ENCODE measurements around the gene TULP4.

TULP4 gene

DNA sequence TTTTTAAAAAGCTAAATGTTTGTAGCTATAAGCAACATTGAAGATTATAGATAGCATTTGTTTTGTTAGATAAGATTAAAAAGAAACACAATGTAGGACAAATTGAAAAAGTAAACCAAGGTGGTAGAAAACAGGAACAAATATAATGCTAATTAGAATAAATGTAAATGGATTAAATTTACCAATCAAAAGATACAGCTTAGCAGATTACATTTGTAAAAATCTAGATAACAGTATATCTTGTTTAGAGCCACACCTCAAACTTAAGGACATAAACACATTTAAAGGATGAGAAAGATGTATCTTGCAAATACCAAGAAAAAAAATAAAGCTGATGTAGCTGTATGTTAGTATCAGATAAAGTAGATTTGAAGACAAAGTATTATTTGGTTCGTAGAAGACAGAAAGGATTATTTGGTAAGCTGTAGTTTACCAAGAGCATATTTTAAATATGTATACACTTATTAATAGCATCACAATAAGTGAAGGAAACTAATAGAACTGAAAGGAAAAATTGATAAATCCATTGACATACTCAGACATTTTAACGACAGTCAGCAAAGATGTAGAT lies 107.2 kb downstream of the TULP4 start:
- Mint-ChIP-seq H3K4me1 (no peaks in the 10 kb centered on the region), H3K27me3 (no peaks in the 10 kb centered on the region), H3K4me3 (no peak overlapping the region), H3K9me3 (peaks cover 4 to 8% of the 10 kb centered on the region in 2 donors), H3K27ac (peak overlapping the region in 1 of 2 donors; percentile 61)
- ATAC-seq, result no peak
- DNase-seq, result no peak

GRCh38 chr6:158421381-158421780 lies 109.1 kb downstream of the TULP4 start:
- peaks cover 4 to 8% of the 10 kb centered on the region in 2 donors for H3K9me3 Mint-ChIP-seq
- DNase-seq, result no peak
- H3K27ac Mint-ChIP-seq, result no peak overlapping the region
- no peaks in the 10 kb centered on the region for H3K27me3 Mint-ChIP-seq
- no peak overlapping the region for H3K4me3 Mint-ChIP-seq
- ATAC-seq, result no peak
- no peaks in the 10 kb centered on the region for H3K4me1 Mint-ChIP-seq

- DNase-seq (no peak), ATAC-seq (no peak)
- no peaks in the 10 kb centered on the region for H3K4me1 Mint-ChIP-seq
- H3K9me3 Mint-ChIP-seq, result peaks cover 4 to 8% of the 10 kb centered on the region in 2 donors
- no peak overlapping the region for H3K4me3 Mint-ChIP-seq
- H3K27ac Mint-ChIP-seq, result no peak overlapping the region
- no peaks in the 10 kb centered on the region for H3K27me3 Mint-ChIP-seq
Observed at GRCh38 chr6:158422629-158423238, 110.5 kb downstream of the TULP4 start.

- ATAC-seq, result no peak
- Mint-ChIP-seq H3K27me3 (no peaks in the 10 kb centered on the region), H3K27ac (no peak overlapping the region), H3K9me3 (no peaks in the 10 kb centered on the region), H3K4me1 (no peaks in the 10 kb centered on the region), H3K4me3 (no peak overlapping the region)
- DNase-seq, result no peak
Observed at GRCh38 chr6:158431036-158431435, 118.8 kb downstream of the TULP4 start.

- no peak overlapping the region for H3K4me3 Mint-ChIP-seq
- no peaks in the 10 kb centered on the region for H3K9me3 Mint-ChIP-seq
- ATAC-seq, result no peak
- H3K27me3 Mint-ChIP-seq, result no peaks in the 10 kb centered on the region
- DNase-seq, result no peak
- H3K4me1 Mint-ChIP-seq, result no peaks in the 10 kb centered on the region
- H3K27ac Mint-ChIP-seq, result no peak overlapping the region
Observed at GRCh38 chr6:158431560-158431959, 119.3 kb downstream of the TULP4 start.

DNA sequence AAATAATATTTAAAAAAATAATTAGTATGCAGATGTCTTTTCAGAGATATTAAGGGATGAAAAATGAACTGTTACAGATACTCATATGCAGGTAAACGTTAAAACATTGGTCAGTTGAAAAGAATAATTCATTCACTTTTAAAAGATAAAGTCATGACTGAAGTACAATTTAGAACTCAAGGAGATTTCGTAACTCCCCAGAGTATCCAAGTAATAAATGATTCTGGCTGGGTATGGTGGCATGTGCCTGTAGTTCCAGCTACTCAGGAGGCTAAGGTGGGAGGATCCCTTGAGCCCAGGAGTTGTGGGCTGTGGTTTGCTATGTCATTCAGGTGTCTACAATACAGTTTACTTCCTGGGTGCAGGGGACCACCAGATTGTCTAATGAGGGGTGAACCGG lies 125.3 kb downstream of the TULP4 start:
- no peak for DNase-seq
- Mint-ChIP-seq H3K27ac (no peak overlapping the region), H3K4me1 (peaks cover 7% of the 10 kb centered on the region), H3K27me3 (no peaks in the 10 kb centered on the region), H3K9me3 (no peaks in the 10 kb centered on the region), H3K4me3 (no peak overlapping the region)
- ATAC-seq, result no peak

GRCh38 chr6:158438226-158438625 lies 126.0 kb downstream of the TULP4 start:
- Mint-ChIP-seq H3K27ac (no peak overlapping the region), H3K9me3 (no peaks in the 10 kb centered on the region), H3K4me1 (peaks cover 7% of the 10 kb centered on the region), H3K27me3 (no peaks in the 10 kb centered on the region), H3K4me3 (no peak overlapping the region)
- ATAC-seq, result no peak
- DNase-seq, result no peak

DNA sequence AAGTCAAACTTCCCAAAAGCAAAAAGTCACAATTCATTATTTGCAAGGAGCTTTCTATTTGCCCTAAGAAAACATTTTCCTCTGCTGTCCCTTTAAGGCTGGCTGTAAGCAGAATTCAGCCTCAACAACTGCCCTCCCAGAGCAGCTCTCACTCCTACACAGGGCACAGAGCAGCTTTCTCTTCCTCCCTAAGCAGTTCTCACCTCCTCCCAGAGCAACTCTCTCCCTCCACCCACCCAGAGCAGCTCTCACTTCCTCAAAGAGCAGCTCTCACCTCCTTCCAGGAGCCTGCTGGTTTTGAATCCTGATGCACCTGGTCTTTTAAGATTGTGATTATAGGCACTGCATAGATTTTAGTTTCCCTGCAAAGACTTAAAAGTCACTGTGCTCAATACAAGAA lies 127.0 kb downstream of the TULP4 start:
- Mint-ChIP-seq H3K4me3 (no peak overlapping the region), H3K9me3 (no peaks in the 10 kb centered on the region), H3K27ac (no peak overlapping the region), H3K4me1 (peaks cover 7% of the 10 kb centered on the region), H3K27me3 (no peaks in the 10 kb centered on the region)
- ATAC-seq, result no peak
- no peak for DNase-seq

GRCh38 chr6:158441716-158442215 lies 129.5 kb downstream of the TULP4 start:
- DNase-seq (no peak), ATAC-seq (no peak)
- peaks cover 7% of the 10 kb centered on the region for H3K4me1 Mint-ChIP-seq
- no peaks in the 10 kb centered on the region for H3K27me3 Mint-ChIP-seq
- H3K27ac Mint-ChIP-seq, result peak overlapping the region in 1 of 2 donors; percentile 88
- no peaks in the 10 kb centered on the region for H3K9me3 Mint-ChIP-seq
- no peak overlapping the region for H3K4me3 Mint-ChIP-seq

- Mint-ChIP-seq H3K4me1 (peaks cover 7% of the 10 kb centered on the region), H3K27me3 (no peaks in the 10 kb centered on the region), H3K9me3 (no peaks in the 10 kb centered on the region), H3K27ac (no peak overlapping the region), H3K4me3 (no peak overlapping the region)
- no peak for ATAC-seq
- DNase-seq, result no peak
Observed at GRCh38 chr6:158442306-158442705, 130.0 kb downstream of the TULP4 start.

GRCh38 chr6:158445426-158446085 lies 133.3 kb downstream of the TULP4 start:
- no peaks in the 10 kb centered on the region for H3K4me1 Mint-ChIP-seq
- ATAC-seq, result no peak

DNA sequence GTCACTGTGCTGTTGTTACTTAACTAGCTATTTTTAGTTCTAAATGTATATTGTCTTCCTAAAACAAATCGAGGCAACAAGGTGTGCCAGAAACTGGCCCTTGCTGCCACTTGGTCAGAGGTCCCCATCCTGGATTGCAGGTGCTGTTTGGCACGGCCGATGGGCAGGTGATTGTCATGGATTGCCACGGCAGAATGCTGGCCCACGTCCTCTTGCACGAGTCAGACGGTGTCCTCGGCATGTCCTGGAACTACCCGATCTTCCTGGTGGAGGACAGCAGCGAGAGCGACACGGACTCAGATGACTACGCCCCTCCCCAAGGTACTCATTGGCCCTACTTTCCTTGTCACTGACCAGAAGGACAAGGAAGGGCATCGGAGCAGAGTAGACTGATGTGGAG lies 136.6 kb downstream of the TULP4 start:
- no peak for DNase-seq
- H3K4me1 Mint-ChIP-seq, result no peaks in the 10 kb centered on the region
- H3K27ac Mint-ChIP-seq, result no peak overlapping the region
- ATAC-seq, result no peak
- H3K27me3 Mint-ChIP-seq, result no peaks in the 10 kb centered on the region
- H3K4me3 Mint-ChIP-seq, result no peak overlapping the region
- H3K9me3 Mint-ChIP-seq, result no peaks in the 10 kb centered on the region

More at GRCh38 chr6:158445426-158446085, 133.3 kb downstream of the TULP4 start:
- no peaks in the 10 kb centered on the region for H3K27me3 Mint-ChIP-seq
- H3K9me3 Mint-ChIP-seq, result no peaks in the 10 kb centered on the region
- DNase-seq, result no peak
- H3K4me3 Mint-ChIP-seq, result no peak overlapping the region
- no peak overlapping the region for H3K27ac Mint-ChIP-seq

GRCh38 chr6:158452191-158452590 lies 139.9 kb downstream of the TULP4 start:
- ATAC-seq, result no peak
- Mint-ChIP-seq H3K4me1 (no peaks in the 10 kb centered on the region), H3K27me3 (no peaks in the 10 kb centered on the region), H3K4me3 (no peak overlapping the region), H3K9me3 (no peaks in the 10 kb centered on the region), H3K27ac (no peak overlapping the region)
- no peak for DNase-seq

DNA sequence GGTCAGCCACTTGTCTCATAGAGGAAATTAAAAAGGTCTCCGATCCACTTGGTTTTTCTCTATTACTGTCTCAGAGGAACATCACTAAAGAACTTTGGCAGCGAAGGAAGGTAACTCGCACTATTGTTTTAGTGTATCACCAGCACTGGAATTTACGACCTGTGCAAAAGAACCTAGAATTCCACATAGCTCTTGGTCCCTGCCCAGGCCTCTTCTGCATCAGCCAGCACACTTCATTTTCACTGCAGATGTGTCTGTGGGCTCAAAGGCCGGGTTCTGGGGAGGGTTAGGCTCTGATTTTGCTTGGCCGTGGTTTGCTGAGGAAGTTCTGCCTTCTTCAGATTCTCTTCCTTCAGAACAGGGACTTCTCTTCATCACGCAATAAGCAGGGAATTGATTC lies 144.9 kb downstream of the TULP4 start:
- H3K4me1 Mint-ChIP-seq, result peaks cover 7% of the 10 kb centered on the region
- H3K4me3 Mint-ChIP-seq, result no peak overlapping the region
- ATAC-seq, result no peak
- peak overlapping the region in 1 of 2 donors; percentile 72 for H3K27ac Mint-ChIP-seq
- H3K27me3 Mint-ChIP-seq, result no peaks in the 10 kb centered on the region
- H3K9me3 Mint-ChIP-seq, result no peaks in the 10 kb centered on the region
- DNase-seq, result no peak

- Mint-ChIP-seq H3K27ac (no peak overlapping the region), H3K27me3 (no peaks in the 10 kb centered on the region), H3K4me1 (peaks cover 7% of the 10 kb centered on the region), H3K4me3 (no peak overlapping the region), H3K9me3 (no peaks in the 10 kb centered on the region)
- no peak for ATAC-seq
- no peak for DNase-seq
Observed at GRCh38 chr6:158457616-158458278, 145.5 kb downstream of the TULP4 start.

- ATAC-seq (no peak), DNase-seq (no peak)
- H3K4me1 Mint-ChIP-seq, result peaks cover 7% of the 10 kb centered on the region
- no peak overlapping the region for H3K4me3 Mint-ChIP-seq
- no peaks in the 10 kb centered on the region for H3K9me3 Mint-ChIP-seq
- H3K27ac Mint-ChIP-seq, result no peak overlapping the region
- no peaks in the 10 kb centered on the region for H3K27me3 Mint-ChIP-seq
Observed at GRCh38 chr6:158459726-158460125, 147.5 kb downstream of the TULP4 start.

All from stimulated activated naive CD8-positive, alpha-beta T cell treated with anti-CD3 and anti-CD28 coated beads, Interleukin-15, amount 100 ng/mL, for 72 hours (primary cell).